Fibroblast of lung (primary cell): ENCODE results near the gene ZNF530.

Experiments
- CTCF ChIP-seq, 2 donors: IDR thresholded peaks in 1 of 2; conservative IDR thresholded peaks in 1 of 2; 1 replicate in 1 of 2; 2 replicates in 1 of 2; pipeline ENCODE4 v1.5.1; 2011 to 2012; ENCODE audit warnings: low read length in 2 of 2, control low read depth in 1 of 2, inconsistent platforms in 1 of 2, low read depth in 1 of 2, mild to moderate bottlenecking in 1 of 2
- EZH2 ChIP-seq: IDR thresholded peaks from 2 replicates; pipeline ENCODE4 v1.5.1; 2012; ENCODE audit warnings: low read length, control low read depth, mild to moderate bottlenecking; ENCODE audit errors: missing control alignments

DNA sequence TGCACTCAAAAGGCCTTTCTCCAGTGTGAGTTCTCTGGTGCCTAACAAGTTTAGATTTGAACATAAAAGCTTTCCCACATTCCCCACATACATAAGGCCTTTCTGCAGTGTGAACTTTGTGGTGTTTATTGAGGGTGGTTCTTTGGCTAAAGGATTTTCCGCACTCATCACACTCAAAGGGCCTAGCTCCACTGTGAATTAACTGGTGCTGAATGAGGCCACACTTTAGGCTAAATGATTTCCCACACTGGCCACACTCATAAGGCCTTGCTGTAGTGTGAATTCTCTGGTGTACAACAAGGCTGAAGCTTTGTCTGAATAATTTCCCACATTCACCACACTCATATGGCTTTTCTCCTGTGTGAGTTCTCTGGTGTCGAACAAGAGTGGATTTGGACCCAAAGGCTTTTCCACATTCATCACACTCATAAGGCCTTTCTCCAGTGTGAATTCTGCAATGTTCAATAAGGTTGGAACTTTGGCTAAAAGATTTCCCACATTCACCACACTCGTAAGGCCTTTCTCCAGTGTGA lies 27.2 kb upstream of the ZNF530 start:
- TF ChIP-seq CTCF (conservative IDR thresholded peaks at IDR 0.05 in 1 of 2, IDR thresholded peaks at IDR 0.05 in 1 of 2; ENCODE audit: low read depth in 1 of 2, low read length in 2 of 2) (no peak), EZH2 (no peak)
